ENCODE data around the gene CBFA2T2.

- TF ChIP-seq EZH2 (IDR thresholded peaks at IDR 0.05; ENCODE audit: borderline replicate concordance, insufficient read depth, low read depth, low read length, poor library complexity, severe bottlenecking) (no peak), CTCF (IDR thresholded peaks at IDR 0.05) (no peak)
Observed at GRCh38 chr20:33666293-33667244, 176.7 kb downstream of the CBFA2T2 start, which contains the start of gene ACTL10.

Measured in B cell (primary cell).